GM12878 (cell line): ENCODE results near the gene AP2S1. TPM values are rescaled to one million over a fixed set of nuclear protein-coding genes. Genes with fewer than 3 reads are reported as not detected.

ENCODE experiments used
- ATAC-seq: fragments of 200-7000 bp; cut with Tn5 transposase; 3 replicates; pipeline ENCODE4 v1.9.1; 2020; ENCODE audit warnings: mild to moderate bottlenecking, moderate library complexity
- BruUV-seq: library from RNA; stranded (reverse); fragments of 400-500 nt; replicated peaks from 2 replicates; lab custom pipeline; 2021; lab: Mats Ljungman, UMichigan
- CTCF ChIA-PET: fragments of 300-600 bp; sonication (Branson Sonifier 250); formaldehyde crosslinking; extraction: SDS; loops from one replicate; lab custom pipeline; 2021; ENCODE audit warnings: inconsistent platforms; lab: Yijun Ruan, JAX
- POLR2A ChIA-PET: fragments of 350-600 bp; formaldehyde crosslinking; extraction: SDS; loops from one replicate; lab custom pipeline; 2021; ENCODE audit warnings: inconsistent platforms; lab: Charles Lee
- RAD21 ChIA-PET: fragments of 300-600 bp; sonication (Branson Sonifier 250); formaldehyde crosslinking; loops from one replicate; lab custom pipeline; 2023; ENCODE audit warnings: antibody characterized with exemption; ENCODE audit not compliant: unreplicated experiment; lab: Charles Lee
- SMC1A ChIA-PET: fragments of 300-600 bp; sonication (Branson Sonifier 250); formaldehyde crosslinking; loops from one replicate; lab custom pipeline; 2023; ENCODE audit not compliant: unreplicated experiment, uncharacterized antibody; lab: Charles Lee
- DNase-seq: peaks from one replicate; pipeline ENCODE4 v3.0.0-alpha.2; 2011; ENCODE audit warnings: low read depth, low spot score
- FAIRE-seq: peaks from 3 replicates; lab custom pipeline; 2011; peaks lifted over from hg19 to GRCh38; lab: Jason Lieb, UNC
- H2AFZ ChIP-seq: 2 replicates; pipeline ENCODE4 v1.6.0; 2011; ENCODE audit warnings: low read depth, low read length, control low read depth; ENCODE audit not compliant: control insufficient read depth
- H3K27ac ChIP-seq: 2 replicates; pipeline ENCODE4 v1.5.1; 2011; ENCODE audit warnings: control low read depth; ENCODE audit not compliant: control insufficient read depth, insufficient read depth
- H3K27me3 ChIP-seq, 2 experiments: replicated peaks in 1 of 2; 2 replicates each; pipeline versions ENCODE4 v1.6.0 to v1.6.1; 2011; ENCODE audit warnings: low read length in 1 of 2; ENCODE audit not compliant: control insufficient read depth in 2 of 2, insufficient read depth in 2 of 2
- H3K36me3 ChIP-seq, 2 experiments: 2 replicates each; pipeline ENCODE4 v1.5.1; 2011; ENCODE audit warnings: low read length in 1 of 2; ENCODE audit not compliant: control insufficient read depth in 2 of 2, insufficient read depth in 2 of 2
- H3K4me1 ChIP-seq: 2 replicates; pipeline ENCODE4 v1.6.1; 2011; ENCODE audit warnings: mild to moderate bottlenecking, low read length, moderate library complexity, mixed read lengths; ENCODE audit not compliant: control insufficient read depth, insufficient read depth
- H3K4me2 ChIP-seq: 2 replicates; pipeline ENCODE4 v1.6.0; 2011; ENCODE audit warnings: control low read depth; ENCODE audit not compliant: control insufficient read depth, insufficient read depth
- H3K4me3 ChIP-seq: fragments of 200-600 bp; sonication (generic); 2 replicates; pipeline ENCODE4 v1.5.1; 2016
- H3K79me2 ChIP-seq: 2 replicates; pipeline ENCODE4 v1.6.0; 2011; ENCODE audit warnings: low read length; ENCODE audit not compliant: control insufficient read depth, insufficient read depth
- H3K9ac ChIP-seq: 2 replicates; pipeline ENCODE4 v1.8.0; 2011; ENCODE audit warnings: low read length, control low read depth, mixed read lengths; ENCODE audit not compliant: control insufficient read depth, insufficient read depth
- H3K9me3 ChIP-seq: replicated peaks from 3 replicates; pipeline ENCODE4 v1.5.1; 2011; ENCODE audit warnings: mild to moderate bottlenecking, low read length; ENCODE audit not compliant: control insufficient read depth, insufficient read depth
- H4K20me1 ChIP-seq: 2 replicates; pipeline ENCODE4 v1.6.0; 2011; ENCODE audit not compliant: control insufficient read depth, insufficient read depth
- CBX3 ChIP-seq: fragments of 200-600 bp; sonication (generic); IDR thresholded peaks from 2 replicates; pipeline ENCODE4 v1.6.1; 2016; ENCODE audit warnings: low read depth, borderline replicate concordance
- CBX5 ChIP-seq: sonication (generic); IDR thresholded peaks from 2 replicates; pipeline ENCODE4 v1.6.1; 2016; ENCODE audit warnings: low read depth, moderate library complexity, mild to moderate bottlenecking, inconsistent platforms
- EZH2 ChIP-seq: IDR thresholded peaks from 2 replicates; pipeline ENCODE4 v1.6.1; 2012; ENCODE audit warnings: low read depth, mild to moderate bottlenecking, control low read depth, inconsistent platforms, low read length, borderline replicate concordance; ENCODE audit not compliant: control insufficient read depth
- MAX ChIP-seq: IDR thresholded peaks from 2 replicates; pipeline ENCODE4 v1.6.1; 2012; ENCODE audit warnings: low read depth, low read length, improper control_type of control experiment
- WGBS: methylation state at CpG from one replicate; pipeline ENCODE4 v1.1.6; 2016; ENCODE audit warnings: low lambda C conversion rate; ENCODE audit not compliant: insufficient replicate concordance, insufficient coverage; ENCODE audit errors: missing lambda C conversion rate; 5-methylcytosine and 5-hydroxymethylcytosine counted together
- in situ Hi-C: fragments of 300-500 bp; cut with MboI; formaldehyde crosslinking; loops from 9 replicates; pipeline ENCODE4 v1.14.3; 2018; ENCODE audit warnings: mixed read lengths
- intact Hi-C: fragments of 100-400 bp; cut with micrococcal nuclease; formaldehyde crosslinking; loops from one replicate; pipeline ENCODE4 v1.14.2; 2022; ENCODE audit not compliant: unreplicated experiment
- polyA plus RNA-seq, 11 experiments: library from polyadenylated mRNA; depleted of rRNA in 4 of 11; unstranded in 6 of 11; stranded (reverse) in 5 of 11; fragments of >200 nt; fragmentation: Nextera tagmentation in 4 of 11; fragmentation: Illumina TruSeq in 1 of 11; extraction: Ambion mirVana in 4 of 11; extraction: Trizol in 1 of 11; gene quantifications; 1 replicate in 1 of 11; 2 replicates in 10 of 11; pipeline versions ENCODE4 v1.2.1 to v1.2.3, GENCODE V29; 2011 to 2016; ENCODE audit warnings: inconsistent platforms in 2 of 11, missing spikeins in 2 of 11, low read depth in 1 of 11
- total RNA-seq, 4 experiments: library from RNA; depleted of rRNA in 3 of 4; stranded (reverse); fragments of >200 nt in 3 of 4; fragmentation: Illumina TruSeq in 1 of 4; extraction: Trizol in 1 of 4; gene quantifications; 2 replicates each; pipeline versions ENCODE4 v1.2.1 to v1.2.3, GENCODE V29; 2013 to 2021

Gene AP2S1
- total and polyA plus RNA-seq, 10 of the 15 experiments (the other 5 are each of a cell fraction or from before 2014, with no cell fraction given): 10.8 to 239 (median 104) TPM

GRCh38 chr19:46868025-46868802 is 17.6 kb upstream of the AP2S1 start:
- intact Hi-C loops (no loop called here), in situ Hi-C loops (no loop called here)
- H3K4me3 ChIP-seq: no peak overlapping the region
- peaks cover 81% of the 10 kb centered on the region for H3K79me2 ChIP-seq
- no TSS peak for BruUV-seq
- TF ChIP-seq CBX3 (no peak), EZH2 (no peak), MAX (no peak), CBX5 (no peak)
- TF ChIP-seq, all 136 proteins: peak for 0
- H3K4me1 ChIP-seq: no peaks in the 10 kb centered on the region; the same call in 1 of the 2 replicates
- H3K9ac ChIP-seq: no peak overlapping the region
- ChIA-PET POLR2A (interaction anchor here (0.6 to 0.9 kb wide), 3 partner anchors 12 to 120 kb away, joined by 3 read pairs; no protein-coding TSS in a partner anchor), SMC1A (interaction anchor here (1.2 to 2.4 kb wide), 4 partner anchors 12 to 41 kb away, joined by 3 to 9 read pairs (median 5); no protein-coding TSS in a partner anchor), CTCF (interaction anchor here (0.5 to 4.2 kb wide), 5 partner anchors 28 to 258 kb away, joined by 3 to 17 read pairs (median 4); no protein-coding TSS in a partner anchor), RAD21 (interaction anchor here (0.6 to 1.1 kb wide), 4 partner anchors 12 to 421 kb away, joined by 3 read pairs; no protein-coding TSS in a partner anchor)
- no peak for ATAC-seq
- no peaks in the 10 kb centered on the region for H3K27me3 ChIP-seq
- no peak overlapping the region for H2AFZ ChIP-seq
- peaks cover 6% of the 10 kb centered on the region for H4K20me1 ChIP-seq
- 95% methylated on average over 4 of the region's 4 CpGs for WGBS
- H3K4me2 ChIP-seq: peak overlapping the region; percentile 30; the same call in 1 of the 2 replicates
- no peak for FAIRE-seq
- no peak overlapping the region for H3K27ac ChIP-seq
- H3K36me3 ChIP-seq: peaks cover 0 to 2% of the 10 kb centered on the region in 2 experiments; a peak in 1 of 4 replicates
- no peak for DNase-seq
- no peaks in the 10 kb centered on the region; the same call in 2 of the 3 replicates for H3K9me3 ChIP-seq
